HEK293 (cell line): ENCODE measurements around the gene SAMD5.

Source experiments
- CTCF ChIP-seq: fragments of 450-650 bp; formaldehyde crosslinking; IDR thresholded peaks from 2 replicates; pipeline ENCODE4 v1.5.1; 2016; ENCODE audit warnings: missing biosample characterization, missing genetic modification characterization
- KLF1 ChIP-seq: fragments of 450-650 bp; formaldehyde crosslinking; IDR thresholded peaks from 2 replicates; pipeline ENCODE4 v1.5.1; 2016; ENCODE audit warnings: missing biosample characterization, missing genetic modification characterization
- KLF16 ChIP-seq: fragments of 450-650 bp; formaldehyde crosslinking; IDR thresholded peaks from 2 replicates; pipeline ENCODE4 v1.5.1; 2017; ENCODE audit warnings: missing biosample characterization, missing genetic modification characterization
- ZNF138 ChIP-seq: fragments of 450-650 bp; formaldehyde crosslinking; IDR thresholded peaks from 2 replicates; pipeline ENCODE4 v1.5.1; 2016; ENCODE audit warnings: missing biosample characterization, missing genetic modification characterization, borderline replicate concordance
- ZNF239 ChIP-seq: fragments of 450-650 bp; formaldehyde crosslinking; IDR thresholded peaks from 2 replicates; pipeline ENCODE4 v1.5.1; 2016; ENCODE audit warnings: missing biosample characterization, missing genetic modification characterization
- ZNF362 ChIP-seq: fragments of 450-650 bp; formaldehyde crosslinking; IDR thresholded peaks from 2 replicates; pipeline ENCODE4 v1.5.1; 2016; ENCODE audit warnings: missing biosample characterization, missing genetic modification characterization
- ZNF404 ChIP-seq: fragments of 450-650 bp; formaldehyde crosslinking; IDR thresholded peaks from 2 replicates; pipeline ENCODE4 v1.5.1; 2017; ENCODE audit warnings: missing biosample characterization, missing genetic modification characterization
- ZNF629 ChIP-seq: fragments of 450-650 bp; formaldehyde crosslinking; IDR thresholded peaks from 2 replicates; pipeline ENCODE4 v1.5.1; 2017; ENCODE audit warnings: missing biosample characterization, missing genetic modification characterization
- ZNF701 ChIP-seq: fragments of 450-650 bp; formaldehyde crosslinking; IDR thresholded peaks from 2 replicates; pipeline ENCODE4 v1.5.1; 2016; ENCODE audit warnings: missing biosample characterization, missing genetic modification characterization

DNA sequence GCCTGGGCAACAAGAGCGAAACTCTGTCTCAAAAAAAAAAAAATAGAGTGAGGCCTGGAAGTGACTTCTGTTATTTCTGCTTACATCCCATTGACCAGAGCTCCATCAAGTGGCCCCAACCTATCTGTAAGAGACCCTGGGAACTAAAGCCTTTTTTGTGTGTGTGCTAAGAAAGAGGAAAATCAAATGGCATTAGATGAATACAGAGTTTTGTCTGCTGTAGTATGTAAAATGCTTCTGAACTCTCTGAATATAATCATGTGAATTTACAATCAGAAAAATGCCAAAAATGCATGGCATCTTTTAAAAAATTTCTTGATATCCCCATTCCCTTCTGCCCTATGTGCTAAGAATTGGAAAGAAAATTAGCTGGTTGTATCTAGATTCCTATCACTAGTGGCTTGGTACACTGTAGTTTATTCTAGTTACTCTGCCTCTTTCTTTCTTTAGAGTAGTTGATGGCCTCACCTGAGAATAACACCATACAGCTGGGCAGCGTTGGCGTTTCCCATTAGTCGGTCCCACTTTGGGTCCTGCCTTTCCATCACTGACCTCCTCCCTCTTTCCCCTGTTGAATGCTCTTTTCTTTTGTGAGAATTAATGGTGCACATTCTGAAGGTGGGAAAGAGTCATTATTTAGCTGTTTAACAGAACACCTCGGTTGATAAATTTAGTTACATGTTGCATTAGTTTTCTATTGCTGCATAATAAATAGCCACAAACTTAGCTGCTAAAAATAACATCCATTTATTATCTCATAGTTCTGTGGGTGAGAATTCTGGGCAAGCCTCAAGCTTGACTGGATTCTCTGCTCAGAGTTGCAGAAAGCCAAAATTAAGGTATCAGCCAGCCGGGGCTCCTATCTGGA lies 38.2 kb downstream of the SAMD5 start:
- TF ChIP-seq CTCF = no peak
- no peak for TF ChIP-seq ZNF701 (tag by site-specific recombination)
- no peak for TF ChIP-seq ZNF239
- no peak for TF ChIP-seq ZNF629
- no peak for TF ChIP-seq KLF16
- no peak for TF ChIP-seq ZNF404
- TF ChIP-seq KLF1 (tag by site-specific recombination) = no peak
- TF ChIP-seq ZNF362 (tag by site-specific recombination) = no peak
- TF ChIP-seq ZNF138 (tag by site-specific recombination) = no peak
